Loucy (cell line): ENCODE results near the gene LRRC10B.

Experiments used
- H2AFZ ChIP-seq: fragments of 200-600 bp; sonication (generic); 2 replicates; pipeline ENCODE4 v1.6.0; 2016; ENCODE audit warnings: antibody characterized with exemption, mild to moderate bottlenecking, low read length, moderate library complexity
- H3F3A ChIP-seq: fragments of 200-600 bp; 2 replicates; pipeline ENCODE4 v1.6.0; 2016; ENCODE audit warnings: antibody characterized with exemption, low read depth, mild to moderate bottlenecking
- H3K27me3 ChIP-seq: fragments of 200-600 bp; sonication (generic); 2 replicates; pipeline ENCODE4 v1.6.1; 2014; ENCODE audit warnings: low read length, mild to moderate bottlenecking; ENCODE audit not compliant: insufficient read depth, poor library complexity, severe bottlenecking
- H3K36me3 ChIP-seq: fragments of 200-600 bp; sonication (generic); 2 replicates; pipeline ENCODE4 v1.6.1; 2016; ENCODE audit warnings: low read length; ENCODE audit not compliant: insufficient read depth
- H3K4me1 ChIP-seq: fragments of 200-600 bp; sonication (generic); 2 replicates; pipeline ENCODE4 v1.5.1; 2014; ENCODE audit warnings: low read length, mild to moderate bottlenecking; ENCODE audit not compliant: insufficient read depth, poor library complexity, severe bottlenecking
- H3K4me2 ChIP-seq: fragments of 200-600 bp; sonication (generic); 2 replicates; pipeline ENCODE4 v1.6.0; 2014; ENCODE audit warnings: antibody characterized with exemption, low read length, low read depth, mild to moderate bottlenecking; ENCODE audit not compliant: poor library complexity, severe bottlenecking
- H3K4me3 ChIP-seq: fragments of 200-600 bp; sonication (generic); 2 replicates; pipeline ENCODE4 v1.5.1; 2014; ENCODE audit warnings: low read length, mild to moderate bottlenecking, mixed read lengths; ENCODE audit not compliant: poor library complexity, severe bottlenecking
- H3K79me2 ChIP-seq: fragments of 200-600 bp; sonication (generic); 2 replicates; pipeline ENCODE4 v1.6.1; 2014; ENCODE audit warnings: low read length; ENCODE audit not compliant: insufficient read depth
- H3K9ac ChIP-seq: fragments of 200-600 bp; sonication (generic); 2 replicates; pipeline ENCODE4 v1.6.0; 2014; ENCODE audit warnings: mild to moderate bottlenecking, low read depth, low read length, moderate library complexity; ENCODE audit not compliant: poor library complexity, severe bottlenecking
- H3K9me2 ChIP-seq: fragments of 200-600 bp; sonication (generic); replicated peaks from 2 replicates; pipeline ENCODE4 v1.6.1; 2016; ENCODE audit warnings: low read depth, low read length, mixed read lengths
- H3K9me3 ChIP-seq: fragments of 200-600 bp; sonication (generic); 2 replicates; pipeline ENCODE4 v1.6.1; 2014; ENCODE audit warnings: mild to moderate bottlenecking, antibody characterized with exemption, low read length, low read depth; ENCODE audit not compliant: insufficient read depth
- H4K20me1 ChIP-seq: fragments of 200-600 bp; sonication (generic); 2 replicates; pipeline ENCODE4 v1.6.0; 2014; ENCODE audit warnings: antibody characterized with exemption, low read length, mild to moderate bottlenecking; ENCODE audit not compliant: insufficient read depth, poor library complexity, severe bottlenecking
- EZH2phosphoT487 ChIP-seq: fragments of 200-600 bp; IDR thresholded peaks from 2 replicates; pipeline ENCODE4 v1.6.1; 2018; ENCODE audit warnings: antibody characterized with exemption, mild to moderate bottlenecking, moderate library complexity, borderline replicate concordance
- TF ChIP-seq, protein P1 (sequence below): fragments of 200-600 bp; sonication (generic); conservative IDR thresholded peaks from 2 replicates; pipeline ENCODE4 v1.5.1; 2014; ENCODE audit warnings: mild to moderate bottlenecking, antibody characterized with exemption, low read length

The LRRC10B gene

DNA sequence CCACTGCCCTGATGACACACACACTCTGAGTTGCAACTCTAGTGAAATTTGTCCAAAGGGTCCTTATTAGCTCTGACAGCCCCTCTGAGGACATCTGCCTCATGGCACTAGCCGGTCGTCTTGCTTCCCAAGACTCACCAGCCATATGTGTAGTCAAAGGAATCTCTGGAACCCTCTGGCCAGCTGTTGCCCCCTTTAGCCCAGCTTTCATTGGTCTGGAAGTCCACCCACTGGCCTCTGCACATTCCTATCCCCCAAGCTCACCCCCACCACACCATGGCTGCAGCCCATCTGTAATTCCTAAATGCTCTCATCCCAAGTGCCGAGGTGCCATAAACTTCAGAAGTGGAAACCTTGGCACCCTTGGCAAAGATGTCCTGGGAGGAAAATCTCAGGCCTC, 48.1 kb downstream of the LRRC10B start:
- no peak overlapping the region for H3K9ac ChIP-seq
- H3K9me3 ChIP-seq: no peaks in the 10 kb centered on the region
- no peaks in the 10 kb centered on the region for H3K9me2 ChIP-seq
- H3K4me1 ChIP-seq: no peaks in the 10 kb centered on the region
- no peaks in the 10 kb centered on the region for H3K27me3 ChIP-seq
- no peak overlapping the region for H2AFZ ChIP-seq
- H3K36me3 ChIP-seq: no peaks in the 10 kb centered on the region
- no peaks in the 10 kb centered on the region for H4K20me1 ChIP-seq
- H3K79me2 ChIP-seq: no peaks in the 10 kb centered on the region
- no peak overlapping the region for H3K4me2 ChIP-seq
- TF ChIP-seq, protein P1, sequence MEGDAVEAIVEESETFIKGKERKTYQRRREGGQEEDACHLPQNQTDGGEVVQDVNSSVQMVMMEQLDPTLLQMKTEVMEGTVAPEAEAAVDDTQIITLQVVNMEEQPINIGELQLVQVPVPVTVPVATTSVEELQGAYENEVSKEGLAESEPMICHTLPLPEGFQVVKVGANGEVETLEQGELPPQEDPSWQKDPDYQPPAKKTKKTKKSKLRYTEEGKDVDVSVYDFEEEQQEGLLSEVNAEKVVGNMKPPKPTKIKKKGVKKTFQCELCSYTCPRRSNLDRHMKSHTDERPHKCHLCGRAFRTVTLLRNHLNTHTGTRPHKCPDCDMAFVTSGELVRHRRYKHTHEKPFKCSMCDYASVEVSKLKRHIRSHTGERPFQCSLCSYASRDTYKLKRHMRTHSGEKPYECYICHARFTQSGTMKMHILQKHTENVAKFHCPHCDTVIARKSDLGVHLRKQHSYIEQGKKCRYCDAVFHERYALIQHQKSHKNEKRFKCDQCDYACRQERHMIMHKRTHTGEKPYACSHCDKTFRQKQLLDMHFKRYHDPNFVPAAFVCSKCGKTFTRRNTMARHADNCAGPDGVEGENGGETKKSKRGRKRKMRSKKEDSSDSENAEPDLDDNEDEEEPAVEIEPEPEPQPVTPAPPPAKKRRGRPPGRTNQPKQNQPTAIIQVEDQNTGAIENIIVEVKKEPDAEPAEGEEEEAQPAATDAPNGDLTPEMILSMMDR: no peak
- TF ChIP-seq EZH2phosphoT487: no peak
- no peaks in the 10 kb centered on the region for H3F3A ChIP-seq
- H3K4me3 ChIP-seq: no peak overlapping the region
